ENCODE data around the gene MPC2. TPM values are rescaled to one million over a fixed set of nuclear protein-coding genes. Genes with fewer than 3 reads are reported as not detected.

Gene MPC2
- polyA plus RNA-seq, 3 donors, result 14.2 to 70.3 (median 59.4) TPM

DNA sequence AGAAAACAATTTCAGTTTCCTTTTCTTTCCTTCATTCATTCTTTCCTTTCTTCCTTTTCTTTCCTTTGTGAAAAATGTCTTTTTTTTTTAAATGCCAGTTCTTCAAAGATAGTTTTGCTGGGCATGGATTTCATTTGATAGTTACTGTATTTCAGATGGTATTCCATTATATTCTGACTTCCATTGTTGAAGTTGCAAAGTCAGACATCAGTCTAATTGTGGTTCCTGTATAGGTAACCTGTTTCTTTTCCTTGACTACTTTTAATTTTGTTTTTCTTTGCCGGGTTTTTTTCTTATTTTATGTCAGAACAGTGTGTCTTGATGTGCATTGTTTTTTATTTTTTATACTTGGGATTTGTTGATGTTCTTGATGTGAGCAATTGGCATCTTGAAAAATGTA is 40.4 kb upstream of the MPC2 start:
- Histone ChIP-seq H3K4me1 (ENCODE audit: control insufficient read depth in 1 of 2, insufficient read depth in 2 of 2, low read length in 2 of 2) (no peaks in the 10 kb centered on the region), H3K9me3 (replicated peaks in 1 of 2; ENCODE audit: control insufficient read depth in 1 of 2, insufficient read depth in 1 of 2, low read length in 2 of 2) (no peaks in the 10 kb centered on the region), H2AFZ (ENCODE audit: insufficient read depth, low read depth, low read length, poor library complexity, severe bottlenecking) (no peak overlapping the region), H3K27me3 (ENCODE audit: control insufficient read depth in 2 of 2, insufficient read depth in 2 of 2, low read length in 2 of 2) (no peaks in the 10 kb centered on the region), H4K20me1 (ENCODE audit: insufficient read depth, low read length) (no peaks in the 10 kb centered on the region), H3K9ac (ENCODE audit: insufficient read depth, low read length, poor library complexity, severe bottlenecking) (no peak overlapping the region), H3K4me3 (replicated peaks in 1 of 3; ENCODE audit: low read depth in 2 of 3, low read length in 3 of 3) (no peak overlapping the region), H3K79me2 (ENCODE audit: insufficient read depth, low read length) (no peaks in the 10 kb centered on the region), H3K36me3 (replicated peaks in 1 of 2; ENCODE audit: control insufficient read depth in 1 of 2, insufficient read depth in 2 of 2, low read length in 2 of 2) (peaks cover 28 to 60% of the 10 kb centered on the region in 2 donors), H3K27ac (ENCODE audit: low read depth in 1 of 2, low read length in 2 of 2) (no peak overlapping the region), H3K4me2 (replicated peaks; ENCODE audit: extremely low read depth, low read length, poor library complexity, severe bottlenecking) (no peak overlapping the region)
- WGBS (ENCODE audit: insufficient coverage), result no CpG with 5 or more reads among the region's 1 CpG
- TF ChIP-seq, protein P1, sequence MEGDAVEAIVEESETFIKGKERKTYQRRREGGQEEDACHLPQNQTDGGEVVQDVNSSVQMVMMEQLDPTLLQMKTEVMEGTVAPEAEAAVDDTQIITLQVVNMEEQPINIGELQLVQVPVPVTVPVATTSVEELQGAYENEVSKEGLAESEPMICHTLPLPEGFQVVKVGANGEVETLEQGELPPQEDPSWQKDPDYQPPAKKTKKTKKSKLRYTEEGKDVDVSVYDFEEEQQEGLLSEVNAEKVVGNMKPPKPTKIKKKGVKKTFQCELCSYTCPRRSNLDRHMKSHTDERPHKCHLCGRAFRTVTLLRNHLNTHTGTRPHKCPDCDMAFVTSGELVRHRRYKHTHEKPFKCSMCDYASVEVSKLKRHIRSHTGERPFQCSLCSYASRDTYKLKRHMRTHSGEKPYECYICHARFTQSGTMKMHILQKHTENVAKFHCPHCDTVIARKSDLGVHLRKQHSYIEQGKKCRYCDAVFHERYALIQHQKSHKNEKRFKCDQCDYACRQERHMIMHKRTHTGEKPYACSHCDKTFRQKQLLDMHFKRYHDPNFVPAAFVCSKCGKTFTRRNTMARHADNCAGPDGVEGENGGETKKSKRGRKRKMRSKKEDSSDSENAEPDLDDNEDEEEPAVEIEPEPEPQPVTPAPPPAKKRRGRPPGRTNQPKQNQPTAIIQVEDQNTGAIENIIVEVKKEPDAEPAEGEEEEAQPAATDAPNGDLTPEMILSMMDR (IDR thresholded peaks at IDR 0.05), result no peak
- Mint-ChIP-seq H3K36me3 (peaks cover 46 to 61% of the 10 kb centered on the region in 2 donors), H3K27me3 (ENCODE audit: low read depth in 3 of 3) (peaks cover 0 to 2% (median 0%) of the 10 kb centered on the region in 3 donors), H3K4me1 (no peaks in the 10 kb centered on the region), H3K27ac (peak overlapping the region in 1 of 7 donors; percentile 6), H3K9me3 (peaks cover 0 to 8% (median 4%) of the 10 kb centered on the region in 7 donors), H3K4me3 (no peak overlapping the region)
- DNase-seq, result no peak
- intact Hi-C loops (cut with micrococcal nuclease), result no loop called here

DNA sequence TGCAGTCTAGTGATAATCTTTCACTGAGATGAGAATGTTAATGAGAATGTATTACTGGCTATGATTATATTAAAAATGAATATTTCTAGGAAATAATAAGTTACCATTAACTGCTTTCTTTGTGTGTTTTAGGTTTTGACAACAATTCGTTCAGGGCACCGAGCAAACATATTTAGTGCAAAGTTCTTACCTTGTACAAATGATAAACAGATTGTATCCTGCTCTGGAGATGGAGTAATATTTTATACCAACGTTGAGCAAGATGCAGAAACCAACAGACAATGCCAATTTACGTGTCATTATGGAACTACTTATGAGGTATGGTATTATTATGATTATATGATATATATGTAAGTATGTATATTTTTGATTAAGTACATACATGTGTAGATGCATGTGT is 37.8 kb upstream of the MPC2 start:
- Mint-ChIP-seq H3K27ac (no peak overlapping the region), H3K27me3 (ENCODE audit: low read depth in 3 of 3) (no peaks in the 10 kb centered on the region), H3K4me3 (no peak overlapping the region), H3K9me3 (peaks cover 0 to 5% (median 4%) of the 10 kb centered on the region in 7 donors), H3K4me1 (no peaks in the 10 kb centered on the region), H3K36me3 (peaks cover 32 to 49% of the 10 kb centered on the region in 2 donors)
- Histone ChIP-seq H3K4me3 (replicated peaks in 1 of 3; ENCODE audit: low read depth in 2 of 3, low read length in 3 of 3) (no peak overlapping the region), H3K27me3 (ENCODE audit: control insufficient read depth in 2 of 2, insufficient read depth in 2 of 2, low read length in 2 of 2) (no peaks in the 10 kb centered on the region), H3K4me1 (ENCODE audit: control insufficient read depth in 1 of 2, insufficient read depth in 2 of 2, low read length in 2 of 2) (no peaks in the 10 kb centered on the region), H3K36me3 (replicated peaks in 1 of 2; ENCODE audit: control insufficient read depth in 1 of 2, insufficient read depth in 2 of 2, low read length in 2 of 2) (peaks cover 30 to 51% of the 10 kb centered on the region in 2 donors), H3K79me2 (ENCODE audit: insufficient read depth, low read length) (no peaks in the 10 kb centered on the region), H3K9me3 (replicated peaks in 1 of 2; ENCODE audit: control insufficient read depth in 1 of 2, insufficient read depth in 1 of 2, low read length in 2 of 2) (no peaks in the 10 kb centered on the region), H3K9ac (ENCODE audit: insufficient read depth, low read length, poor library complexity, severe bottlenecking) (no peak overlapping the region), H4K20me1 (ENCODE audit: insufficient read depth, low read length) (no peaks in the 10 kb centered on the region), H2AFZ (ENCODE audit: insufficient read depth, low read depth, low read length, poor library complexity, severe bottlenecking) (no peak overlapping the region), H3K27ac (ENCODE audit: low read depth in 1 of 2, low read length in 2 of 2) (no peak overlapping the region), H3K4me2 (replicated peaks; ENCODE audit: extremely low read depth, low read length, poor library complexity, severe bottlenecking) (no peak overlapping the region)
- intact Hi-C loops (cut with micrococcal nuclease), result no loop called here
- TF ChIP-seq, protein P1 (IDR thresholded peaks at IDR 0.05), result no peak
- whole genome bisulfite sequencing (ENCODE audit: insufficient coverage), result no CpG with 5 or more reads among the region's 4 CpGs
- no peak for DNase-seq

All from CD14-positive monocyte (primary cell).